ENCODE measurements around the gene DLX4. TPM values are rescaled to one million over a fixed set of nuclear protein-coding genes. Genes with fewer than 3 reads are reported as not detected.

The DLX4 gene
- total and polyA plus RNA-seq, 8 donors = 0.76 to 2.6 (median 1.5) TPM

DNA sequence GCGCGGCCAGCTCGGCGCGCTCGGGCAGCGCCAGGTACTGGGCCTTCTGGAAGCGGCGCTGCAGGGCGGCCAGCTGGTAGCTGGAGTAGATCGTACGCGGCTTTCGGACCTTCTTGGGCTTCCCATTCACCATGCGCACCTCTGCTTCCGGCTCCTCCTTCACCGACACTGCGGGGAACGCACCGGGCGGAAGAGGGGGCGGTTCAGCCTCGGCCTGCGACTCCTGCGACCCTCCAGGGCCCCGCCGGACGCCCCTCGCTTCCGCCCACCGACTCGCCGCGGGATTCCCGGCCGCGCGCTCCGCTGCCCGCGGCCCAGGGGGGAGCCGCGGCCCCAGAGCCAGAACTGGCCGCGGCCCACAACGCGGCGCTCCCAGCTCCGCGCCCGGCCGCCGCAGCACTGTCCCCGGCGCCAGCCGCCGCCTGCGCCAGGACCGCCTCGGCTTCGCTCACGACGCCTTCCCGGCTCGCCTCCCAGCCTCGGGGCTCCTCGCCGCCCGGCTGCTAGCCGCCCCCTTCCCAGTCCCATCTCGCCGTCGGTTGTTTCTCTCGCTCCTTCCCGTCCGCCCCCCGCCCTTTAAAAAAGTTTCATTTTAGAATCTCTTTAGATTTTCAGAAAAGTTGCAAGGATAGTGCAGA, 24.6 kb downstream of the DLX4 start:
- intact Hi-C loops (cut with DNase I) = loop anchor here in 1 of 2 donors (5.0 kb wide), 1 partner anchor 111 kb away; no protein-coding TSS in a partner anchor
- H3K9me3 ChIP-seq = no peaks in the 10 kb centered on the region
- no peak for DNase-seq
- no peaks in the 10 kb centered on the region for H3K36me3 ChIP-seq
- ATAC-seq = peak; percentile 22
- peak overlapping the region; percentile 21 to 34 for H3K4me3 ChIP-seq
- H3K27me3 ChIP-seq = peaks cover 50 to 93% of the 10 kb centered on the region in 2 donors
- H3K27ac ChIP-seq = no peak overlapping the region
- TF ChIP-seq, protein P1, sequence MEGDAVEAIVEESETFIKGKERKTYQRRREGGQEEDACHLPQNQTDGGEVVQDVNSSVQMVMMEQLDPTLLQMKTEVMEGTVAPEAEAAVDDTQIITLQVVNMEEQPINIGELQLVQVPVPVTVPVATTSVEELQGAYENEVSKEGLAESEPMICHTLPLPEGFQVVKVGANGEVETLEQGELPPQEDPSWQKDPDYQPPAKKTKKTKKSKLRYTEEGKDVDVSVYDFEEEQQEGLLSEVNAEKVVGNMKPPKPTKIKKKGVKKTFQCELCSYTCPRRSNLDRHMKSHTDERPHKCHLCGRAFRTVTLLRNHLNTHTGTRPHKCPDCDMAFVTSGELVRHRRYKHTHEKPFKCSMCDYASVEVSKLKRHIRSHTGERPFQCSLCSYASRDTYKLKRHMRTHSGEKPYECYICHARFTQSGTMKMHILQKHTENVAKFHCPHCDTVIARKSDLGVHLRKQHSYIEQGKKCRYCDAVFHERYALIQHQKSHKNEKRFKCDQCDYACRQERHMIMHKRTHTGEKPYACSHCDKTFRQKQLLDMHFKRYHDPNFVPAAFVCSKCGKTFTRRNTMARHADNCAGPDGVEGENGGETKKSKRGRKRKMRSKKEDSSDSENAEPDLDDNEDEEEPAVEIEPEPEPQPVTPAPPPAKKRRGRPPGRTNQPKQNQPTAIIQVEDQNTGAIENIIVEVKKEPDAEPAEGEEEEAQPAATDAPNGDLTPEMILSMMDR (IDR thresholded peaks at IDR 0.05) = no peak
- peaks cover 10 to 41% of the 10 kb centered on the region in 2 donors for H3K4me1 ChIP-seq

DNA sequence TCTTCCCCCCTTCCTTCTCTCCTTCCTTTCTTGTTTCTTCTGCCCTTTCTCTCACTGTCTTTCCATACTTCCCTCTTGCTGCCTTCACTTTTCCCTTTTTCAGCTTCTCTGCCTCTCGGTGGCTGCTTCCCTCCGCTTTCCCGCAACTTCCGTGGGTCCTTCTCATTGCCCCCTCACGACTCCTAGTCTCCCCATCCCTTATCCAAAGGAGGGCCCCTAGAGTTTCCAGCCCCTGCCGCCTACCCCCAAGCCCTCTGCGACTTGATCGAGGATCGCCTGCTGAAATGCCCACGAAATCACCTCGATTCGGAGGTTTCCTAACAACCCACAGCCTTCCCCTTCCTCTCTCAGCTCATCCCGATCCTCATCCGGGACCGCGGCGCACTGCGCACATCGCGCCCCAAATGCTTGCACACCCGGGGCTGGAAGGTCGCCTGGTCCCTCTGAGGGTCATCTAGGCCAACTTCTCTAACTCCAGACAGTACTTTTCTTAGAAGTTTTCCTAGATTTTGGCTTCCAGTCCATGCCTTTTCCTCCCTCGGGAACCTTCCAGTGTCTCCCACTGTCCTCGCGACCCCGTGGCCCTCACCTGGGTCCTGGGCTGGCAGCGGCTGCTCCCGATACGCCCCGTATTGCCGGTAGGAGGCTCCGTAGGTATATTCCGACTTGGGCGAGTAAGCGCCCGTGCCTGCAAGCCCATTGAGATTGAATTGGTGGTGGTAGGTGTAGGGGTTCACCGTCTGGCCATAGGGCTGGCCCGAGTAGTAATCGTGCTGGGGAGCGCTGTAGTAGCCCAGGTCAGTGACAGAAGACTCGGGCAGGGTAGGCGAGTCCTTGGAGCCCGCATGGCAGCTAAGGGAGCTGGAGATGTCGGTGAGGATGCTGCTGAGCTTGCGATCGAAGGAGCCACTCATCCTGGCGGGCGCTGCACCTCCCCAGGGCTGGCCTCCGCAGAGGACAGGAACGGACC, 25.4 kb downstream of the DLX4 start:
- DNase-seq = no peak
- H3K4me3 ChIP-seq = peak overlapping the region; percentile 21 to 34
- H3K27ac ChIP-seq = no peak overlapping the region
- TF ChIP-seq, protein P1 (IDR thresholded peaks at IDR 0.05) = no peak
- H3K9me3 ChIP-seq = no peaks in the 10 kb centered on the region
- H3K27me3 ChIP-seq = peaks cover 50 to 95% of the 10 kb centered on the region in 2 donors
- intact Hi-C loops (cut with DNase I) = loop anchor here in 1 of 2 donors (5.0 kb wide), 2 partner anchors 112 to 132 kb away; no protein-coding TSS in a partner anchor
- peaks cover 10 to 42% of the 10 kb centered on the region in 2 donors for H3K4me1 ChIP-seq
- peak; percentile 2 for ATAC-seq
- no peaks in the 10 kb centered on the region for H3K36me3 ChIP-seq

DNA sequence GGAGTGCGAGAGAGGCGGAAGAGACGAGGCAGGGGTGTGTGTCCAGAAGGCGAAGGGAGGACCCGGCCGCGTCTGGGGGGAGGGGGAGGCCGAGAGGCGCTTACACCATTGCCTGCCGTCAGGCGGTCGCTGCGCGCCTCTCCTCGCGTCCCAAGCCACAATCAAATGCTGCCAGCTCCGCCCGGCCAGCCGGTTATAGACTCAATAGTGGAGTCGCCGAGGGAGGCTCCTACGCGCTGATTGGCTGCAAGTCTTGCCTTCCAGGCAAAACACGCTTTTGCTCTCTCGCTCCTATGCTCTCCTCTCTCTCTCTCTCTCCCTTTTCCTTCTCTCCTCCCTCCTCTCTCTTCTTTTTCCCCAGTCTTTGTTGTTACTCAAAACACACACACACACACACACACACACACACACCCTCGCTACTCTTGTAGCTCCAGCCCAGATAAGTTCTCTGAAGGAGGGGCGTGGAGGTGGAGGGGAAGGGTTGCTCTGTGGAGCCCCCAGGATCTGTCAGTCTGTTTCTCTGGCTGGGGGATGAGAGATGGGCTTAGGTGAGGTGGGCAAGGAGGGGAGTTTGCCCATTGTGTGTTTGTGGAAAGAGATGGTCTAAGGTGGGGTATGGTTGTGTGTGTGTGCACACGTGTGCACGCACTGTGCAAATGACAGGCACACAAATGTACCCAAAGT, 26.2 kb downstream of the DLX4 start, which contains the start of gene DLX3:
Gene DLX3, minus strand, starts transcription at position 170 of the 684 bp plus-strand sequence. CDS start 226 bp downstream, outside the sequence.
- peaks cover 10 to 42% of the 10 kb centered on the region in 2 donors for H3K4me1 ChIP-seq
- no peak within 1 kb of the TSS for H3K27ac ChIP-seq
- no peaks in the 10 kb centered on the region for H3K9me3 ChIP-seq
- peak; percentile 65 to 91 (median 84) for DNase-seq
- H3K27me3 ChIP-seq = peaks cover 54 to 95% of the 10 kb centered on the region in 2 donors
- peak; percentile 74 for ATAC-seq
- intact Hi-C loops (cut with DNase I) = loop anchor here in 1 of 2 donors (5.0 kb wide), 1 partner anchor 133 kb away; no protein-coding TSS in a partner anchor
- peak within 1 kb of the TSS in 1 of 2 donors; percentile 34 for H3K4me3 ChIP-seq
- H3K36me3 ChIP-seq = no peaks in the 10 kb centered on the region
- TF ChIP-seq, protein P1 (IDR thresholded peaks at IDR 0.05) = no peak

DNA sequence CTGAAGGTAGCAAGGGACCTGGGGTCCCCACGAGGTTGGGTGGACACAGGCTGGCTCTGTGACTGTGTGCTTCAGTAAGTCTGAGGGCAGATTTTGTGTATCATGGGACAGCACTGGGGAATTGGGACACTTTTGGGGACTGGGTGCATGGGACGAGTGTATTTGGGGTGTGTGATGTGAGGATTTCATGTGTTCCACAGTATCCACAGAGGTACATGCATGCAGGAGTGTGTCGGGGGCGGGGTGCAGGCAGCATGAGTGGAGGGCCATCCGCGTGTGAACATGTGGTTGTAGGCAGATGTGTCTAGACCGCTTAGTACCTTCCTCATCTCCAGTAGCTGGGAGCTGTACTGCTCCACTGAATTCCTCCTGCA, 27.1 kb downstream of the DLX4 start:
- TF ChIP-seq, protein P1 (IDR thresholded peaks at IDR 0.05) = no peak
- no peak for ATAC-seq
- Histone ChIP-seq H3K27ac (no peak overlapping the region), H3K27me3 (peaks cover 54 to 95% of the 10 kb centered on the region in 2 donors), H3K4me3 (no peak overlapping the region), H3K36me3 (no peaks in the 10 kb centered on the region), H3K4me1 (peaks cover 10 to 42% of the 10 kb centered on the region in 2 donors), H3K9me3 (no peaks in the 10 kb centered on the region)
- DNase-seq = no peak
- intact Hi-C loops (cut with DNase I) = loop anchor here in 1 of 2 donors (5.0 kb wide), 1 partner anchor 134 kb away; no protein-coding TSS in a partner anchor

All from left lung (tissue), 10 donors.